Loucy (cell line): ENCODE data around the gene SLC29A3.

Source experiments
- H2AFZ ChIP-seq: fragments of 200-600 bp; sonication (generic); 2 replicates; pipeline ENCODE4 v1.6.0; 2016; ENCODE audit warnings: antibody characterized with exemption, mild to moderate bottlenecking, low read length, moderate library complexity
- H3F3A ChIP-seq: fragments of 200-600 bp; 2 replicates; pipeline ENCODE4 v1.6.0; 2016; ENCODE audit warnings: antibody characterized with exemption, low read depth, mild to moderate bottlenecking
- H3K27me3 ChIP-seq: fragments of 200-600 bp; sonication (generic); 2 replicates; pipeline ENCODE4 v1.6.1; 2014; ENCODE audit warnings: low read length, mild to moderate bottlenecking; ENCODE audit not compliant: insufficient read depth, poor library complexity, severe bottlenecking
- H3K36me3 ChIP-seq: fragments of 200-600 bp; sonication (generic); 2 replicates; pipeline ENCODE4 v1.6.1; 2016; ENCODE audit warnings: low read length; ENCODE audit not compliant: insufficient read depth
- H3K4me1 ChIP-seq: fragments of 200-600 bp; sonication (generic); 2 replicates; pipeline ENCODE4 v1.5.1; 2014; ENCODE audit warnings: low read length, mild to moderate bottlenecking; ENCODE audit not compliant: insufficient read depth, poor library complexity, severe bottlenecking
- H3K4me2 ChIP-seq: fragments of 200-600 bp; sonication (generic); 2 replicates; pipeline ENCODE4 v1.6.0; 2014; ENCODE audit warnings: antibody characterized with exemption, low read length, low read depth, mild to moderate bottlenecking; ENCODE audit not compliant: poor library complexity, severe bottlenecking
- H3K4me3 ChIP-seq: fragments of 200-600 bp; sonication (generic); 2 replicates; pipeline ENCODE4 v1.5.1; 2014; ENCODE audit warnings: low read length, mild to moderate bottlenecking, mixed read lengths; ENCODE audit not compliant: poor library complexity, severe bottlenecking
- H3K79me2 ChIP-seq: fragments of 200-600 bp; sonication (generic); 2 replicates; pipeline ENCODE4 v1.6.1; 2014; ENCODE audit warnings: low read length; ENCODE audit not compliant: insufficient read depth
- H3K9ac ChIP-seq: fragments of 200-600 bp; sonication (generic); 2 replicates; pipeline ENCODE4 v1.6.0; 2014; ENCODE audit warnings: mild to moderate bottlenecking, low read depth, low read length, moderate library complexity; ENCODE audit not compliant: poor library complexity, severe bottlenecking
- H3K9me2 ChIP-seq: fragments of 200-600 bp; sonication (generic); replicated peaks from 2 replicates; pipeline ENCODE4 v1.6.1; 2016; ENCODE audit warnings: low read depth, low read length, mixed read lengths
- H3K9me3 ChIP-seq: fragments of 200-600 bp; sonication (generic); 2 replicates; pipeline ENCODE4 v1.6.1; 2014; ENCODE audit warnings: mild to moderate bottlenecking, antibody characterized with exemption, low read length, low read depth; ENCODE audit not compliant: insufficient read depth
- H4K20me1 ChIP-seq: fragments of 200-600 bp; sonication (generic); 2 replicates; pipeline ENCODE4 v1.6.0; 2014; ENCODE audit warnings: antibody characterized with exemption, low read length, mild to moderate bottlenecking; ENCODE audit not compliant: insufficient read depth, poor library complexity, severe bottlenecking
- EZH2phosphoT487 ChIP-seq: fragments of 200-600 bp; IDR thresholded peaks from 2 replicates; pipeline ENCODE4 v1.6.1; 2018; ENCODE audit warnings: antibody characterized with exemption, mild to moderate bottlenecking, moderate library complexity, borderline replicate concordance
- TF ChIP-seq, protein P1 (sequence below): fragments of 200-600 bp; sonication (generic); conservative IDR thresholded peaks from 2 replicates; pipeline ENCODE4 v1.5.1; 2014; ENCODE audit warnings: mild to moderate bottlenecking, antibody characterized with exemption, low read length

The SLC29A3 gene

DNA sequence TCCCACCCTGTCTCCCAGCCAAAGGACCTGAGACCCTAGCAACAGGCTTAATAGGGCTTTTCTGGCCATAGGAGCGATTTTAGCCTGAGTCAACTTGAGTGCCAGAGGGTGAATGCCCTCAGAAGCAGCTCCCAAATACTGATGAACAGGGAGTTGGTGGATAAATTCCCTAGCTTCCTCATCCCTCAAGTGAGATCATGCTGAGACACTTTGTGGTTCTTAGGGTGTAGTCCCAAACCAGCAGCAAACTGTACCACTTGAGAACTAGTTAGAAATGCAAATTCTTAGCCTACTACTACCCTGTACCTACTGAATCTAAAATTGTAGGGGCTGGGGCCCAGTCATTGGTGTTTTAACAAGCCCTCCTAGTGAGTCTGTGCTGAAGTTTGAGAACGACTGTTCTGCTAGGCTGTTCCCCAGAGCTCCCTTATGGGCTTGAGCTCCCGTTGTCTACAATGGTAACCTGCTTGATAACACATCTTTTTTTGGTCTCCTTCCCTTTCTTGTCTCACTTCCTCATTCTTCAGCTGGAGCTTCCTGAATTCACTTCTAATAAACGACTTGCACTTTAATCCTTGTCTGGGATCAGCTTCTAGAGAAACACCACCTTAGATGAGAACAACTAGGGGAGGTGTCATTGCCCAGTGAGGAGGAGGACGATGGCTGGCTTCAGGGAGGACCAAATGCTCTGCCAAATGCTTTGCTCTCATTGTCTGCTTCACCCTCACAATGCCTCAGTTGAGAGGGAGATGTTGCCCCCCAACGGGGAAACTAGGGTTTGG lies 59.5 kb downstream of the SLC29A3 start:
- Histone ChIP-seq H3F3A (no peaks in the 10 kb centered on the region), H3K36me3 (no peaks in the 10 kb centered on the region), H3K9me2 (no peaks in the 10 kb centered on the region), H3K4me2 (no peak overlapping the region), H3K4me1 (no peaks in the 10 kb centered on the region), H3K9me3 (no peaks in the 10 kb centered on the region), H3K4me3 (no peak overlapping the region), H4K20me1 (no peaks in the 10 kb centered on the region), H3K27me3 (no peaks in the 10 kb centered on the region), H3K79me2 (no peaks in the 10 kb centered on the region), H2AFZ (no peak overlapping the region), H3K9ac (no peak overlapping the region)
- TF ChIP-seq, protein P1, sequence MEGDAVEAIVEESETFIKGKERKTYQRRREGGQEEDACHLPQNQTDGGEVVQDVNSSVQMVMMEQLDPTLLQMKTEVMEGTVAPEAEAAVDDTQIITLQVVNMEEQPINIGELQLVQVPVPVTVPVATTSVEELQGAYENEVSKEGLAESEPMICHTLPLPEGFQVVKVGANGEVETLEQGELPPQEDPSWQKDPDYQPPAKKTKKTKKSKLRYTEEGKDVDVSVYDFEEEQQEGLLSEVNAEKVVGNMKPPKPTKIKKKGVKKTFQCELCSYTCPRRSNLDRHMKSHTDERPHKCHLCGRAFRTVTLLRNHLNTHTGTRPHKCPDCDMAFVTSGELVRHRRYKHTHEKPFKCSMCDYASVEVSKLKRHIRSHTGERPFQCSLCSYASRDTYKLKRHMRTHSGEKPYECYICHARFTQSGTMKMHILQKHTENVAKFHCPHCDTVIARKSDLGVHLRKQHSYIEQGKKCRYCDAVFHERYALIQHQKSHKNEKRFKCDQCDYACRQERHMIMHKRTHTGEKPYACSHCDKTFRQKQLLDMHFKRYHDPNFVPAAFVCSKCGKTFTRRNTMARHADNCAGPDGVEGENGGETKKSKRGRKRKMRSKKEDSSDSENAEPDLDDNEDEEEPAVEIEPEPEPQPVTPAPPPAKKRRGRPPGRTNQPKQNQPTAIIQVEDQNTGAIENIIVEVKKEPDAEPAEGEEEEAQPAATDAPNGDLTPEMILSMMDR = no peak
- TF ChIP-seq EZH2phosphoT487 = no peak

DNA sequence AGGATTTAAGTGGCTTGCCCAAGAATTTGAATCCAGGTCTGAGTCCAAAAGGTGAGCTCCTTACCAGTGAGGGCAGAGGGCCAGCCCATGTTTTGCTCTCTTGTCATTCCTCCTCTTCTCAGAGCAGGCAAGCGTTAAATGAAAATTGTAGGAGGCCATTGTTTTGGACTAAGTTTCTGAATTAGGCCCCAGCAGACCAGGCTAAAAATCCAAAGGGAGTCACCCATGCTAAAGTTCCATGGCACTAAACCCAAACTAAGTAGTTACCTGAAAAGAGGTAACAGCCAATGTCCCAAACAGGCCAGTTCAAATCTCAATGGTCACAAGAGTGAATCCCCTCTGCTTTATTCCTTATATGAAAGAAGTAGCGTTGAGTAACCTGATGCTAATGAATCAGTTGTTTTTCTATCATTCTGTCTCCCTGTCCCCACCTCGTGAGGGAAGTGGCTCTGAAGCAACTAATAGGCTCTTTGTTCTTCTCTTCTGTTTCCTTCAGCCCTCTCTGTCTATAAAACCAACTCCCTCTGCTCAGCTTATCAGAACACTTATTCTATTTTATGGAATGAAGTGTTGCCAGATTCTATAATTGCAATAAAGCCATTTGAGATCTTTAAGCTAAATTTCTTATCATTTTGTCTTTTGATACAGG lies 60.2 kb downstream of the SLC29A3 start:
- Histone ChIP-seq H3K4me1 (no peaks in the 10 kb centered on the region), H3K4me3 (no peak overlapping the region), H4K20me1 (no peaks in the 10 kb centered on the region), H3K9me2 (no peaks in the 10 kb centered on the region), H3K27me3 (no peaks in the 10 kb centered on the region), H3K79me2 (no peaks in the 10 kb centered on the region), H3F3A (no peaks in the 10 kb centered on the region), H2AFZ (no peak overlapping the region), H3K9me3 (no peaks in the 10 kb centered on the region), H3K36me3 (no peaks in the 10 kb centered on the region), H3K9ac (no peak overlapping the region), H3K4me2 (no peak overlapping the region)
- TF ChIP-seq, protein P1 = no peak
- TF ChIP-seq EZH2phosphoT487 = no peak

DNA sequence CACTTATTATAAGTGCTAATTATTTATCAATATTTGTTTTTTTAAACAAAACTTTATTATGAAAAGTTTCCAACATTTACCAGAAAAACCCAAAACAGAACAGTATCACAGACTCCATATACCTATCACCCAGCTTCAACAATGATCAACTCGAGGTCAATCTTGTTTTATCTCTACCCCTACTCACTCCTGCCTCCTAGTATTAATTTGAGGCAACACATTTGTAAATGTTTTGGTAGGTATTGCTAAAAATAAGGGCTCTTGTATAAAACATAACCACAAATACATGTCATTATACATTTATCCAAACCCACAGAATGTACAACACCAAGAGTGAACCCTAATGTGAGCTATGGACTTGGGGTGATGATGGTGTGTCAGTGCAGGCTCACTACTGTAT lies 61.8 kb downstream of the SLC29A3 start:
- Histone ChIP-seq H3F3A (no peaks in the 10 kb centered on the region), H3K9me3 (no peaks in the 10 kb centered on the region), H4K20me1 (no peaks in the 10 kb centered on the region), H3K79me2 (no peaks in the 10 kb centered on the region), H2AFZ (no peak overlapping the region), H3K4me3 (no peak overlapping the region), H3K4me1 (no peaks in the 10 kb centered on the region), H3K9me2 (no peaks in the 10 kb centered on the region), H3K4me2 (no peak overlapping the region), H3K27me3 (no peaks in the 10 kb centered on the region), H3K36me3 (no peaks in the 10 kb centered on the region), H3K9ac (no peak overlapping the region)
- TF ChIP-seq, protein P1 = no peak
- TF ChIP-seq EZH2phosphoT487 = no peak
